ENCODE results near the gene PDLIM5.

PDLIM5 gene

DNA sequence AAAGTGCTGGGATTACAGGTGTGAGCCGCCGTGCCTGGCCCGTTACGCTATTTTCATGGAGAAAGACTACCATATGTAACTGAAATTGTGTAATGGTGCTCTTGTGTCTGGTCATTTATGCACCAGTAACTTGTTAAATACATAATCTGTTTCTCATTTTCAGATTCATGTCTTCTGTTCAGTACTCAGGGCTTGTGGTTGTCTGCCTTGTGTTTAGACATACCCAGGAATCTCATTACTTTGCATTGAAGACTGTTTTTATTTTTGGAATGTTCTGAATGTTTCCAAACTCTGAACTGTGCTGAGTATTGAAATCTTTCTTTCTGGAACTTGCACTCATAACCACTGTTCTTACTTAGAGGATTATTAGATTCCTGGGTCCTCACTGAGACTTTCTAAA, 52.8 kb downstream of the PDLIM5 start:
- Histone ChIP-seq H4K20me1 (ENCODE audit: insufficient read depth, low read length, poor library complexity, severe bottlenecking) (no peaks in the 10 kb centered on the region), H3K4me1 (ENCODE audit: insufficient read depth, low read length, poor library complexity, severe bottlenecking) (no peaks in the 10 kb centered on the region), H3K9me3 (ENCODE audit: insufficient read depth, low read depth, low read length) (no peaks in the 10 kb centered on the region; the same call in 1 of the 2 replicates), H3K79me2 (ENCODE audit: insufficient read depth, low read length) (peaks cover 3% of the 10 kb centered on the region; the same call in 1 of the 2 replicates), H2AFZ (ENCODE audit: low read length) (no peak overlapping the region), H3K27me3 (ENCODE audit: insufficient read depth, low read length, poor library complexity, severe bottlenecking) (no peaks in the 10 kb centered on the region), H3K9ac (ENCODE audit: low read depth, low read length, poor library complexity, severe bottlenecking) (no peak overlapping the region), H3K4me3 (ENCODE audit: low read length, poor library complexity, severe bottlenecking) (no peak overlapping the region), H3K9me2 (replicated peaks; ENCODE audit: low read depth, low read length) (no peaks in the 10 kb centered on the region), H3K4me2 (ENCODE audit: low read depth, low read length, poor library complexity, severe bottlenecking) (no peak overlapping the region), H3F3A (ENCODE audit: low read depth) (no peaks in the 10 kb centered on the region), H3K36me3 (ENCODE audit: insufficient read depth, low read length) (no peaks in the 10 kb centered on the region)
- TF ChIP-seq EZH2phosphoT487 (IDR thresholded peaks at IDR 0.05; ENCODE audit: borderline replicate concordance) (no peak), CTCF (conservative IDR thresholded peaks at IDR 0.05; ENCODE audit: low read length) (no peak)

DNA sequence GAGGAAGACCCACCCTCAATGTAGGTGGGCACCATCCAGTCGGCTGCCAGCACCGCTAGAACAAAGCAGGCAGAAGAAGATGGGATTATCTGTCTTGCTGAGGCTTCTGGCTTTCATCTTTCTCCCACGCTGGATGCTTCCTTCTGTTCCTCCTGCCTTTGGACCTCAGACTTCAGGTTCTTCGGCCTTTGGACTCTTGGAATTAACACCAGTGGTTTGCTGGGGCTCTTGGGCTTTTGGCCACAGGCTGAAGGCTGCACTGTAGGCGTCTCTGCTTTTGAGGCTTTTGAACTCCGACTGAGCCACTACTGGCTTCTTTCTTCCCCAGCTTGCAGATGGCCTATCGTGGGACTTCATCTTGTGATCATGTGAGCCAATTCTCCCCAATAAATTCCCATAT, 55.1 kb downstream of the PDLIM5 start:
- no peak for TF ChIP-seq EZH2phosphoT487 (IDR thresholded peaks at IDR 0.05; ENCODE audit: borderline replicate concordance)
- Histone ChIP-seq H3K9ac (ENCODE audit: low read depth, low read length, poor library complexity, severe bottlenecking) (no peak overlapping the region), H3K36me3 (ENCODE audit: insufficient read depth, low read length) (no peaks in the 10 kb centered on the region), H2AFZ (ENCODE audit: low read length) (no peak overlapping the region), H3K27me3 (ENCODE audit: insufficient read depth, low read length, poor library complexity, severe bottlenecking) (no peaks in the 10 kb centered on the region), H3K79me2 (ENCODE audit: insufficient read depth, low read length) (peaks cover 3% of the 10 kb centered on the region; the same call in 1 of the 2 replicates), H3K9me3 (ENCODE audit: insufficient read depth, low read depth, low read length) (no peaks in the 10 kb centered on the region), H4K20me1 (ENCODE audit: insufficient read depth, low read length, poor library complexity, severe bottlenecking) (no peaks in the 10 kb centered on the region), H3K4me1 (ENCODE audit: insufficient read depth, low read length, poor library complexity, severe bottlenecking) (no peaks in the 10 kb centered on the region), H3K4me2 (ENCODE audit: low read depth, low read length, poor library complexity, severe bottlenecking) (no peak overlapping the region), H3K4me3 (ENCODE audit: low read length, poor library complexity, severe bottlenecking) (no peak overlapping the region), H3F3A (ENCODE audit: low read depth) (no peaks in the 10 kb centered on the region), H3K9me2 (replicated peaks; ENCODE audit: low read depth, low read length) (no peaks in the 10 kb centered on the region)

DNA sequence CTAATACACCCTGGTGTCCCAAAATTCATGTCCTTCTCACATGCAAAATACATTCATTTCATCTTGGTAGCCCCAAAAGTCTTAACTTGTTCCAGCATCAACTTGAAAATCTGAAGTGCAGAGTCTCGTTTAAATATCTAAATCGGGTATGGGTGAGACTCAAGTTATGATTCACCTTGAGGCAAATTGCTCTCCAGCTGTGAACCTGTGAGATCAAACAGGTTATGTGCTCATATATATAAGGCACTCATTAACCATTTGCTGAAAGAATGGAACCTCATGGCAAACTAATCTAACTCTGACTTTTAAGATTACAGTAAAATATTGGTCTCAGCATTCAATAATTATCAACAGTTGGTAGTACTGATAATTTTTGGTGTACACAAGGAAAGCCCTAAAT, 55.5 kb downstream of the PDLIM5 start:
- no peaks in the 10 kb centered on the region for H4K20me1 ChIP-seq (ENCODE audit: insufficient read depth, low read length, poor library complexity, severe bottlenecking)
- H3F3A ChIP-seq (ENCODE audit: low read depth) = no peaks in the 10 kb centered on the region
- no peak overlapping the region for H3K9ac ChIP-seq (ENCODE audit: low read depth, low read length, poor library complexity, severe bottlenecking)
- no peak overlapping the region for H3K4me3 ChIP-seq (ENCODE audit: low read length, poor library complexity, severe bottlenecking)
- no peaks in the 10 kb centered on the region for H3K9me3 ChIP-seq (ENCODE audit: insufficient read depth, low read depth, low read length)
- no peak overlapping the region for H2AFZ ChIP-seq (ENCODE audit: low read length)
- peaks cover 3% of the 10 kb centered on the region; the same call in 1 of the 2 replicates for H3K79me2 ChIP-seq (ENCODE audit: insufficient read depth, low read length)
- H3K4me1 ChIP-seq (ENCODE audit: insufficient read depth, low read length, poor library complexity, severe bottlenecking) = no peaks in the 10 kb centered on the region
- no peaks in the 10 kb centered on the region for H3K36me3 ChIP-seq (ENCODE audit: insufficient read depth, low read length)
- no peaks in the 10 kb centered on the region for H3K9me2 ChIP-seq (replicated peaks; ENCODE audit: low read depth, low read length)
- no peak overlapping the region for H3K4me2 ChIP-seq (ENCODE audit: low read depth, low read length, poor library complexity, severe bottlenecking)
- TF ChIP-seq CTCF (conservative IDR thresholded peaks at IDR 0.05; ENCODE audit: low read length) = no peak
- TF ChIP-seq EZH2phosphoT487 (IDR thresholded peaks at IDR 0.05; ENCODE audit: borderline replicate concordance) = no peak
- H3K27me3 ChIP-seq (ENCODE audit: insufficient read depth, low read length, poor library complexity, severe bottlenecking) = no peaks in the 10 kb centered on the region

GRCh38 chr4:94507708-94508107, 56.0 kb downstream of the PDLIM5 start:
- H3K4me2 ChIP-seq (ENCODE audit: low read depth, low read length, poor library complexity, severe bottlenecking) = no peak overlapping the region
- no peak overlapping the region for H3K9ac ChIP-seq (ENCODE audit: low read depth, low read length, poor library complexity, severe bottlenecking)
- H3F3A ChIP-seq (ENCODE audit: low read depth) = no peaks in the 10 kb centered on the region
- H3K79me2 ChIP-seq (ENCODE audit: insufficient read depth, low read length) = peaks cover 3% of the 10 kb centered on the region; the same call in 1 of the 2 replicates
- H3K27me3 ChIP-seq (ENCODE audit: insufficient read depth, low read length, poor library complexity, severe bottlenecking) = no peaks in the 10 kb centered on the region
- no peaks in the 10 kb centered on the region for H3K36me3 ChIP-seq (ENCODE audit: insufficient read depth, low read length)
- H4K20me1 ChIP-seq (ENCODE audit: insufficient read depth, low read length, poor library complexity, severe bottlenecking) = no peaks in the 10 kb centered on the region
- H3K4me1 ChIP-seq (ENCODE audit: insufficient read depth, low read length, poor library complexity, severe bottlenecking) = no peaks in the 10 kb centered on the region
- H2AFZ ChIP-seq (ENCODE audit: low read length) = no peak overlapping the region
- TF ChIP-seq EZH2phosphoT487 (IDR thresholded peaks at IDR 0.05; ENCODE audit: borderline replicate concordance) (no peak), CTCF (conservative IDR thresholded peaks at IDR 0.05; ENCODE audit: low read length) (no peak)
- no peak overlapping the region for H3K4me3 ChIP-seq (ENCODE audit: low read length, poor library complexity, severe bottlenecking)
- H3K9me3 ChIP-seq (ENCODE audit: insufficient read depth, low read depth, low read length) = no peaks in the 10 kb centered on the region
- no peaks in the 10 kb centered on the region for H3K9me2 ChIP-seq (replicated peaks; ENCODE audit: low read depth, low read length)
